NCI-H1417 treated with DMSO at 0.1 percent for 48 hours (cell line): ENCODE measurements around the gene ADAMTS6.
A peak's percentile ranks its signal among the peaks of the same experiment; 100 is the strongest.

Experiments
- DNase-seq: peaks from one replicate; lab custom pipeline; 2025; lab: John Stamatoyannopoulos, UW

Gene ADAMTS6

GRCh38 chr5:65144136-65144871, 337.4 kb downstream of the ADAMTS6 start:
- DNase-seq, result no peak

- no peak for DNase-seq
Observed at GRCh38 chr5:65142511-65143011, 339.2 kb downstream of the ADAMTS6 start.

GRCh38 chr5:65142016-65142415, 339.7 kb downstream of the ADAMTS6 start:
- no peak for DNase-seq

GRCh38 chr5:65141493-65141892, 340.2 kb downstream of the ADAMTS6 start:
- peak; percentile 31 for DNase-seq

GRCh38 chr5:65137631-65138030, 344.1 kb downstream of the ADAMTS6 start:
- DNase-seq, result no peak

GRCh38 chr5:65133477-65134110, 348.1 kb downstream of the ADAMTS6 start:
- DNase-seq, result no peak

- no peak for DNase-seq
Observed at GRCh38 chr5:65132386-65132785, 349.3 kb downstream of the ADAMTS6 start.

- no peak for DNase-seq
Observed at GRCh38 chr5:65128226-65128625, 353.5 kb downstream of the ADAMTS6 start.

- DNase-seq, result no peak
Observed at GRCh38 chr5:65127161-65127901, 354.4 kb downstream of the ADAMTS6 start.

- no peak for DNase-seq
Observed at GRCh38 chr5:65126542-65127069, 355.1 kb downstream of the ADAMTS6 start.

- no peak for DNase-seq
Observed at GRCh38 chr5:65125591-65126541, 355.9 kb downstream of the ADAMTS6 start.

GRCh38 chr5:65121880-65122436, 359.8 kb downstream of the ADAMTS6 start:
- no peak for DNase-seq

- DNase-seq, result no peak
Observed at GRCh38 chr5:65120371-65120967, 361.3 kb downstream of the ADAMTS6 start.

GRCh38 chr5:65117525-65117924, 364.2 kb downstream of the ADAMTS6 start:
- no peak for DNase-seq

- DNase-seq, result no peak
Observed at GRCh38 chr5:65113771-65114170, 367.9 kb downstream of the ADAMTS6 start.

- no peak for DNase-seq
Observed at GRCh38 chr5:65111961-65112658, 369.6 kb downstream of the ADAMTS6 start.

- no peak for DNase-seq
Observed at GRCh38 chr5:65108786-65109743, 372.7 kb downstream of the ADAMTS6 start.

GRCh38 chr5:65105301-65105700, 376.4 kb downstream of the ADAMTS6 start:
- DNase-seq, result no peak

GRCh38 chr5:65104831-65105230, 376.9 kb downstream of the ADAMTS6 start:
- DNase-seq, result no peak
